Measurements from ENCODE around the gene FRMPD1. TPM values are rescaled to one million over a fixed set of nuclear protein-coding genes. Genes with fewer than 3 reads are reported as not detected.

FRMPD1 gene
- total and polyA plus RNA-seq, 10 of the 15 experiments (the other 5 are each of a cell fraction or from before 2014, with no cell fraction given), result 0.01 to 0.08 (median 0.05) TPM; not detected in 6

DNA sequence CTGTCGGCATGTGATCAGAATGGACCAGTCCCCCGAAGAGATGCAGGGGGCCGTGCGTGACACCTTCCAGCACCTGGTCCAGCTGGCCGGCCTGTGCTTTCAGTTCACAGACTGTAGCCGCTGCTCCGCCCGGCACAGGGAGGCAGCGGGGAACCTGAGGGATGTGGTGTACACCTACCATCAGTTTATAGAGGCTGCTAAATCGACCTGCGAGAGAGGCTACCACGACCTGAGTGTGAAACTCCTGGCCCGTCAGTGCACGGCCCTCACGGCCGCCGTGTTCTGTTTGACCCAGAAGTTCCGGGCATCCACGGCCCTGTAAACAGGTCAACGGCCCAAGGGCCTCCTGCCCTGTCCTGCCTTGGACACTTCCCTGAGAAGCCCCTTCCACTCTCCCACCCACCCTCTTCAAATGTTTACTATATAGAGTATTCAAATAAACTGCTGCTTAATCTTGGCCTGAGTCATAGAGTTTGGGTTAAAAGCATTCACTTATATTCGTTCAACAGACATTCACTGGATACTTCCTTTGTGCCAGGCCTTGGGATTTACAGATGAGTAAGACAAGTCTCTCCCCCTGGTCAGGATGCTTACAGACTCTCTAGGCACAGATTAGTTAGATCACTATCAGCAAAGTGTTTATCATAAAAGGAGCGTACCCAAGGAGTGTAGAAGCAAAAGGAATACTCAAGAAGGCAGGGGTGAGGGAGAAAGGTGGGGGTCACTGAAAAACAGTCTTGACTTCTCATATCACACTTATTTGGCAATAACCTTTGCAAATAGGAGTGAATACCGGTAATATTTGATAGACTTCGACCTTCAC is 95.9 kb downstream of the FRMPD1 start:
- in situ Hi-C loops (cut with MboI), result no loop called here
- Histone ChIP-seq H3K4me3 (no peak overlapping the region), H2AFZ (ENCODE audit: control insufficient read depth, low read depth, low read length) (no peak overlapping the region), H3K36me3 (ENCODE audit: control insufficient read depth in 2 of 2, insufficient read depth in 2 of 2, low read length in 1 of 2) (no peaks in the 10 kb centered on the region), H3K4me1 (ENCODE audit: control insufficient read depth, insufficient read depth, low read length) (no peaks in the 10 kb centered on the region), H4K20me1 (ENCODE audit: control insufficient read depth, insufficient read depth) (no peaks in the 10 kb centered on the region), H3K4me2 (ENCODE audit: control insufficient read depth, insufficient read depth) (no peak overlapping the region), H3K9ac (ENCODE audit: control insufficient read depth, insufficient read depth, low read length) (no peak overlapping the region), H3K27ac (ENCODE audit: control insufficient read depth, insufficient read depth) (no peak overlapping the region), H3K9me3 (replicated peaks; ENCODE audit: control insufficient read depth, insufficient read depth, low read length) (no peaks in the 10 kb centered on the region), H3K79me2 (ENCODE audit: control insufficient read depth, insufficient read depth, low read length) (no peaks in the 10 kb centered on the region), H3K27me3 (replicated peaks in 1 of 2; ENCODE audit: control insufficient read depth in 2 of 2, insufficient read depth in 2 of 2, low read length in 1 of 2) (no peaks in the 10 kb centered on the region)
- no peak for TF ChIP-seq ZZZ3 (IDR thresholded peaks at IDR 0.05; ENCODE audit: control insufficient read depth, insufficient read length, low read depth)
- TF ChIP-seq, protein P1, sequence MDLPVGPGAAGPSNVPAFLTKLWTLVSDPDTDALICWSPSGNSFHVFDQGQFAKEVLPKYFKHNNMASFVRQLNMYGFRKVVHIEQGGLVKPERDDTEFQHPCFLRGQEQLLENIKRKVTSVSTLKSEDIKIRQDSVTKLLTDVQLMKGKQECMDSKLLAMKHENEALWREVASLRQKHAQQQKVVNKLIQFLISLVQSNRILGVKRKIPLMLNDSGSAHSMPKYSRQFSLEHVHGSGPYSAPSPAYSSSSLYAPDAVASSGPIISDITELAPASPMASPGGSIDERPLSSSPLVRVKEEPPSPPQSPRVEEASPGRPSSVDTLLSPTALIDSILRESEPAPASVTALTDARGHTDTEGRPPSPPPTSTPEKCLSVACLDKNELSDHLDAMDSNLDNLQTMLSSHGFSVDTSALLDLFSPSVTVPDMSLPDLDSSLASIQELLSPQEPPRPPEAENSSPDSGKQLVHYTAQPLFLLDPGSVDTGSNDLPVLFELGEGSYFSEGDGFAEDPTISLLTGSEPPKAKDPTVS (IDR thresholded peaks at IDR 0.05; ENCODE audit: low read depth, low read length), result no peak
- RAD21 ChIA-PET (ENCODE audit: unreplicated experiment), result no interaction called here
- intact Hi-C loops (cut with micrococcal nuclease; ENCODE audit: unreplicated experiment), result loop anchor here (2.0 to 10.0 kb wide), 3 partner anchors 264 to 616 kb away; partner anchors contain the start of gene SHB
- WGBS (ENCODE audit: insufficient coverage, insufficient replicate concordance, low lambda C conversion rate, missing lambda C conversion rate), result 66% methylated on average over 24 of the region's 24 CpGs
- FAIRE-seq, result no peak
- SMC1A ChIA-PET (ENCODE audit: uncharacterized antibody, unreplicated experiment), result interaction anchor here (3.2 kb wide), 1 partner anchor 167 kb away, joined by 9 read pairs; no protein-coding TSS in a partner anchor
- POLR2A ChIA-PET, result no interaction called here
- ATAC-seq, result no peak
- CTCF ChIA-PET, result interaction anchor here (0.7 to 2.4 kb wide), 5 partner anchors 33 to 517 kb away, joined by 3 to 10 read pairs (median 3); no protein-coding TSS in a partner anchor
- no TSS peak for BruUV-seq (replicated peaks)
- DNase-seq (ENCODE audit: low read depth, low spot score), result no peak

DNA sequence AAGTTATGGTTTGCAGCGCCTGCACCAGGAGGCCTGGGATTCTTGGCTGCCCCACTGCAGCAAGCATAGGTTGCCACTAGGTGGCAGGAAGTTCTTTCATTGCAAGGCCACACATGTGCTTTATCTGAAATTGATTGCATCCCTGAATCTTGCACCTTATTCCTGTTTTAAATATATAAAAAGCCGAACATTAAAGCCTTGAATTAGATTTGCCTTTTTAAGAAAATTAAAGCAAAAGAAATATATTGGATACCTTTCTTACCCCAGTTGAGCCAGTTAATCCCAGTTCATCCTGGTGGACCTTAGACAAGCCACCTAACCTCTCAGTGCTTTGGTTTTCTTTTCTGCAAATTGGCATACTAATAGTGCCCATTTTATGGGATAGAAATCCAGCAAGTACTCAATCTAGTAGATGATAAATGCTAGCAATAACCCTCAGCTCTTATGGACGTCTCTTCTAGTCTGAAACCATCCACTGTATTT is 96.6 kb downstream of the FRMPD1 start:
- intact Hi-C loops (cut with micrococcal nuclease; ENCODE audit: unreplicated experiment), result loop anchor here (2.0 to 10.0 kb wide), 3 partner anchors 265 to 615 kb away; partner anchors contain the start of gene SHB
- in situ Hi-C loops (cut with MboI), result no loop called here
- H4K20me1 ChIP-seq (ENCODE audit: control insufficient read depth, insufficient read depth), result no peaks in the 10 kb centered on the region
- ChIA-PET SMC1A (ENCODE audit: uncharacterized antibody, unreplicated experiment) (interaction anchor here (1.0 to 3.2 kb wide), 5 partner anchors 14 to 517 kb away, joined by 3 to 9 read pairs (median 5); no protein-coding TSS in a partner anchor), POLR2A (no interaction called here), RAD21 (ENCODE audit: unreplicated experiment) (interaction anchor here (2.2 kb wide), 1 partner anchor 156 kb away, joined by 11 read pairs; no protein-coding TSS in a partner anchor), CTCF (interaction anchor here (0.7 to 2.4 kb wide), 10 partner anchors 14 to 687 kb away, joined by 3 to 15 read pairs (median 4); partner anchors contain the start of gene SLC25A51)
- BruUV-seq (replicated peaks), result no TSS peak
- no peaks in the 10 kb centered on the region for H3K9me3 ChIP-seq (replicated peaks; ENCODE audit: control insufficient read depth, insufficient read depth, low read length)
- peak; percentile 97 for ATAC-seq
- H3K27ac ChIP-seq (ENCODE audit: control insufficient read depth, insufficient read depth), result no peak overlapping the region
- peak; percentile 3 for DNase-seq (ENCODE audit: low read depth, low spot score)
- H3K27me3 ChIP-seq (replicated peaks in 1 of 2; ENCODE audit: control insufficient read depth in 2 of 2, insufficient read depth in 2 of 2, low read length in 1 of 2), result no peaks in the 10 kb centered on the region
- no peaks in the 10 kb centered on the region for H3K4me1 ChIP-seq (ENCODE audit: control insufficient read depth, insufficient read depth, low read length)
- H2AFZ ChIP-seq (ENCODE audit: control insufficient read depth, low read depth, low read length), result no peak overlapping the region
- FAIRE-seq, result peak; percentile 38
- no peaks in the 10 kb centered on the region for H3K36me3 ChIP-seq (ENCODE audit: control insufficient read depth in 2 of 2, insufficient read depth in 2 of 2, low read length in 1 of 2)
- H3K4me2 ChIP-seq (ENCODE audit: control insufficient read depth, insufficient read depth), result no peak overlapping the region
- no peak overlapping the region for H3K9ac ChIP-seq (ENCODE audit: control insufficient read depth, insufficient read depth, low read length)
- no peak overlapping the region for H3K4me3 ChIP-seq
- 16% methylated on average over 3 of the region's 3 CpGs for WGBS (ENCODE audit: insufficient coverage, insufficient replicate concordance, low lambda C conversion rate, missing lambda C conversion rate)
- H3K79me2 ChIP-seq (ENCODE audit: control insufficient read depth, insufficient read depth, low read length), result no peaks in the 10 kb centered on the region
- TF ChIP-seq HCFC1 (IDR thresholded peaks at IDR 0.05; ENCODE audit: low read length) (no peak), SMC3 (IDR thresholded peaks at IDR 0.05; ENCODE audit: borderline replicate concordance, low read length) (peak; percentile 78), ZNF24 (IDR thresholded peaks at IDR 0.05) (no peak), NFYB (IDR thresholded peaks at IDR 0.05; ENCODE audit: insufficient read depth, low read depth, low read length) (no peak), YY1 (IDR thresholded peaks at IDR 0.05; ENCODE audit: low read depth, low read length) (0 out of 2 replicates have a peak, but pooled peaks have one; percentile 50), RELA (IDR thresholded peaks at IDR 0.05; ENCODE audit: borderline replicate concordance, partially characterized antibody) (no peak), RAD21 (IDR thresholded peaks at IDR 0.05; ENCODE audit: insufficient read depth, low read depth, low read length) (peak; percentile 86), TBL1XR1 (IDR thresholded peaks at IDR 0.05; ENCODE audit: low read depth, low read length) (no peak), YBX1 (IDR thresholded peaks at IDR 0.05) (no peak)
- TF ChIP-seq, protein P2, sequence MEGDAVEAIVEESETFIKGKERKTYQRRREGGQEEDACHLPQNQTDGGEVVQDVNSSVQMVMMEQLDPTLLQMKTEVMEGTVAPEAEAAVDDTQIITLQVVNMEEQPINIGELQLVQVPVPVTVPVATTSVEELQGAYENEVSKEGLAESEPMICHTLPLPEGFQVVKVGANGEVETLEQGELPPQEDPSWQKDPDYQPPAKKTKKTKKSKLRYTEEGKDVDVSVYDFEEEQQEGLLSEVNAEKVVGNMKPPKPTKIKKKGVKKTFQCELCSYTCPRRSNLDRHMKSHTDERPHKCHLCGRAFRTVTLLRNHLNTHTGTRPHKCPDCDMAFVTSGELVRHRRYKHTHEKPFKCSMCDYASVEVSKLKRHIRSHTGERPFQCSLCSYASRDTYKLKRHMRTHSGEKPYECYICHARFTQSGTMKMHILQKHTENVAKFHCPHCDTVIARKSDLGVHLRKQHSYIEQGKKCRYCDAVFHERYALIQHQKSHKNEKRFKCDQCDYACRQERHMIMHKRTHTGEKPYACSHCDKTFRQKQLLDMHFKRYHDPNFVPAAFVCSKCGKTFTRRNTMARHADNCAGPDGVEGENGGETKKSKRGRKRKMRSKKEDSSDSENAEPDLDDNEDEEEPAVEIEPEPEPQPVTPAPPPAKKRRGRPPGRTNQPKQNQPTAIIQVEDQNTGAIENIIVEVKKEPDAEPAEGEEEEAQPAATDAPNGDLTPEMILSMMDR (IDR thresholded peaks at IDR 0.05 in 2 of 3, conservative IDR thresholded peaks at IDR 0.05 in 1 of 3; ENCODE audit: control insufficient read depth in 2 of 3, extremely low read depth in 1 of 3, insufficient read depth in 1 of 3, low read depth in 3 of 3, low read length in 3 of 3), result peak; percentile 93 to 97 (median 96)

All from GM12878 (cell line).